ELF-1 (cell line): ENCODE results near the gene PRKCA.
A peak's percentile ranks its signal among the peaks of the same experiment; 100 is the strongest.
"Not testable (repeated sequence)": the region's sequence is repeated elsewhere in the genome, so short reads cannot be mapped to it uniquely, and the experiment has no call there.

Experiments
- DNase-seq: peaks from one replicate; pipeline ENCODE4 v3.0.0-alpha.2; 2016; ENCODE audit warnings: low read depth, low spot score

Gene PRKCA

DNA sequence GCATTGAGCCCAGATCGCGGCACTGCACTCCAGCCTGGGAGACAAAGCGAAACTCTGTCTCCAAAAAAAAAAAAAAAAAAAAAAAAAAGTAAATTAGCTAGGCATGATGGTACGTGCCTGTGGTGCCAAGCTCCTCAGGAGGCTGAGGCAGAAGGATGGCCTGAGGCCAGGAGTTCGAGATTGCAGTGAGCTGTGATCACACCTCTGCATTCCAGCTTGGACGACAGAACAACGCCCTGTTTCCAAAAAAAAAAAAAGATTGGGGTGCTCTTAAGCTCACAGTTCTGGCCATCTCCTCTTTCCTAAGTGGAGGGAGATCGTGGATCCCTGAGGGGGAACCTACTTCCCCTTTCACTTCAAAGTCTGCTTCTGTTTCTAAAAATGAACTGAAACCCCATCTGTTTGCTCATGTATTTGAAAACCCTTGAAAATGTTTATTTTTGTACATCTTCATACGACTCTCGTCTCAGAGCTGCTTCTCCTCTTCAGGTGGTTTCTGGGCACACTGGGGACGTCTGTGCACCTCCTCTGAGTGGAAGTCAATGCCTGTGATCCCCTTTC is 138.8 kb downstream of the PRKCA start:
- peak; percentile 11 for DNase-seq

DNA sequence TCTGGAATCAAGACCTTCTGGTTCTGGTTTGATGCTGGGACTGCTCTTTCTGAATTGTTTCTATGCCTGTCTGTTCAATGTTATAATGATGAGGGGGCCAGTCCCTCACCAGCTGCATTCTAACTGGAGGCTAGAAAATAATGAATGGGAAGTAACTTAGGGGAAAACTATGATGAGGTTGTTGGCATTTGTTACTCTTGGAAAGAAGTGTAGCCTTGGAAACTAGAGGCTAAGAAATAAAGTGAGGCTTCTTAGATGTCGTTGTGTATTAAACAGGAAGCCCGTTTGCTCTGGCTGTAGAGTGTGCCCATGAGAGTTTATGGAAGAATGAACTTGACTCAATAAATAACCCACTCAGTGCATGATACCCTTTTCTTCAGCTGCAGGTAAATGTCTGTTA is 140.8 kb downstream of the PRKCA start:
- DNase-seq: no peak

DNA sequence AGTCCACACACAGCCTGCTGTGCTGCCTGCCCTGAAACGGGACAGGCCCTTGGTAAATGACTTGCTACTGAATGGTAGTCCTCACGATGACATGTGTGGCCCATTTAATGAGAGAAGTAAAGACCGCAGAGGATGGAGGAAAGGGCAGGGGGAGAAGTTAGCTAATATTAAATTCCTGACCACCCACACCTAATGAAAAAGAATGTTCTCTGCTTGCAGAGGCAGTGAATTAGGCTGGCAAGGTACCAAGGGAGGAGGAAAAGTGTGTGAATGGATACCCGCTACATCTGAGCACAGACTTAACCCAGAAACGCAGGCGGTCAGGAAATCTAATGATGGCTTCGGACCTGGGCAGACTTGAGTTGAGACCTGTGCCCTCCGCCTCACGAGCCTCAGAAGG is 141.2 kb downstream of the PRKCA start:
- no peak for DNase-seq

DNA sequence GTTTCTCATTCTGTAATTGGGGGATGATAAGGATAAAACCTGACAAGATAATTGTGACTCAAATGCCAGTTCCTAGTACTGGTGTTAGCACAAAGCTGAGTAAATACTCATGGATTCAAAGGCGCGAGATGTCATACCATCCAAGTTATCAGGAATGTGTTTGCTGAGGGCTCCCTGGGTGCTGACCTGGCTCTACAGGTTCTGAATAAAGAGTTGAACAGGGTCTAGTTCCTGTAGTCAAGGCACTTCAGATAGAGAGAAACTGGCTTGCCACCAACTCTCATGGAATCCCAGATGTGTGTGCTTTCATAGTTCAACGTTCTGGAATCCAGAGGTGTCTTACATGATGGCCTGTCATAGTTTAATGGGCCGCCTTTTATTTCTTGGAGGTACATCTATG is 141.6 kb downstream of the PRKCA start:
- no peak for DNase-seq

DNA sequence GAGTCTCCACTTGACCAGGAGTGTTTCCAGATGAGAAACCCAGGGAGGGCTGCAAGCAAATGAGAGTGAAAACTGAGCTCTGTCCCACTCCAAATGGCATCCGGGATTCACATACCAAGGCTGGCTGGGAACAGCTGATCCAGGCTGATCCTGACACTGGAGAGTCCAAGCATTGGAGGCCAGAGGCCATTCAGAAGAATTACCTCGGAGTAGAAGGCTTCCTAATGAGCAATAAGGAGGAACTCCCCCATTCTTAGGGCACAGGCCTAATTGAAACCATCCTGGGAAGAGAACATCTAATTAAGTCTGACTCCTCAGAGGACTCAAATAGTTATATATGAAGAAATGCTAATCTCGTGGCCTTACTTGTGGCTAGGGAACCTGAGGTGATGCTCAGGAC is 142.8 kb downstream of the PRKCA start:
- DNase-seq: no peak

GRCh38 chr17:66446419-66446818 is 144.0 kb downstream of the PRKCA start:
- no peak for DNase-seq

- no peak for DNase-seq
Measured at GRCh38 chr17:66447159-66447558, 144.7 kb downstream of the PRKCA start.

DNA sequence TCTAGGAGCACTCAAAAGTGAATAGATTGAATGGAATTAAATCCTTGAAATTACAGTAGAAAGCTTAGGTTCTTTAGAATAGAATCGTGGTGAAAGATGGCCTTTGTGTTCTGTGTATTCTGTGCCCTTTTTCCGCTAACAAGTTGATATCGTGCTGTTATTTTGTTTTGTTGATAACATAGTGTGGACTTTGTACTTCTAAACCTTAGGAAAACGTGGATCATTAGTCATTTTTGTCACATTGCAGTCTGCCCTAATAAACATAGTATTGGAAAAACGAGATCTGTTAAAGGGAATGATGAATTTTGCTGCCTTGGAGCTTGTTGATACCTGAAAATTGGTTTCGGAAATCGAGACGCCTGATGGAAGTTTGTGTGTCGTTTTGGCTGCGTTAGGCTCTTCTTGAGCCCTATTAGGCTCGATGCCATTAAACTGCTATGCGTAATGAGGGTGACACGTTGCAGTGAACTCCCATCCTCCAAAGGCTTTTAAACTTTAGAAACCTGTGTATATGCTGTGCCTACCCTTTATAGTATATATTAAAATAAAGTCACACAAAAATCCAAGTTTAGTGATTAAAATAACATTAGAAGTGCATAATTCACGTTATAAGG is 145.7 kb downstream of the PRKCA start:
- DNase-seq: no peak

GRCh38 chr17:66449418-66449977 is 147.1 kb downstream of the PRKCA start:
- DNase-seq: no peak

DNA sequence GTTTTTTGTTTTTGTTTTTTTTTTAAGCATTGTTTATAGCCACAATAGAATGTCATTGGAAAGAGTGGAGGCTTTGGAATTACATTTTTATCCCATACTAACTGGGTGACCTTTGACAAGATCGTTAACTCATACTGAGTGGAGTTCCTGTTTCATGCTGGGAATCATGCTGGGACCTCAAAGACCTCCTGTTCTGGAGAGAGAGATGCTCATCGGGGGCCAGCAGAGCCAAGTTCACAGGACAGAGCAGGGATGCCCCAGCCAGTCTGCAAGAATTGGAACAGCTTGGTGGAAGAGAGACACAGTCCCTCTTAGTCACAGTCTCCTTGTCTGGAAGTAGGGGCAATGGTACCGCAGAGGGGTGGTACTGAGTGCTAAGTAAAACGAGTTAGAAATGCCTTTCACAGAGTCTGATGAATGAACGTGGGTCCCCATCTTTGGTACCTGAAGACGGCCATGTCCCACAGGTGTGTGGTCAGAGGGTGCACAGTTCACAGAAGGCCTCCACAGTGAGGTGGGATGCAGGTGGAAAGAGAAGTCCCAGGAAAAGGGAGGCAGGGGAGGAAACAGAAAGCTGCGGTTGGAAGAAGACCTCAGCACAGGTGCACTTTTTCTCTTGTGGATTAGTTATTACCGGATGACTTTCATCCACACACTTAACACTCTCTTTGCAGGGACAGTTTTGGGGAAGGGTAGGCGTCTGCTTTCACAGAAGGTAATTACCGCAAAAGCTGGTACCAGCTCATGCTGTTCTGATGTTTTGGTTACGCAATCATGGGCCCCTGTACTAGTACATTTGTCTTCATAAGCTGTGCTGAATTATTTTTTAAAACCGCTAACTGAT is 147.8 kb downstream of the PRKCA start:
- no peak for DNase-seq

DNA sequence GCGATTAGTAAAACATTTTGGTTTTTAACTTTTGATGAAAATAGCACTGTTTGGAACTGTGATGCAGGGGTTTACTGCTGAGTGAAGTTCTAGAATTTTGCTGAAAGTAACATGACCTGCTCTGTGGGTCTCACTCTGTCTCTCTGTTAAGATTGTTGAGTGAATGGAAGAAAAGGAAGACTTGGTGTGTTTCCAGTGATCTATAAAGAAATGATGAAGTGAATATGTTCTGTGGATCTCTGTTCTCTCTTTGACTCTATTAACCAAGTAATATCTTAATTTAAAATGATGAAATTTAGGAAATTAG is 148.4 kb downstream of the PRKCA start:
- no peak for DNase-seq

DNA sequence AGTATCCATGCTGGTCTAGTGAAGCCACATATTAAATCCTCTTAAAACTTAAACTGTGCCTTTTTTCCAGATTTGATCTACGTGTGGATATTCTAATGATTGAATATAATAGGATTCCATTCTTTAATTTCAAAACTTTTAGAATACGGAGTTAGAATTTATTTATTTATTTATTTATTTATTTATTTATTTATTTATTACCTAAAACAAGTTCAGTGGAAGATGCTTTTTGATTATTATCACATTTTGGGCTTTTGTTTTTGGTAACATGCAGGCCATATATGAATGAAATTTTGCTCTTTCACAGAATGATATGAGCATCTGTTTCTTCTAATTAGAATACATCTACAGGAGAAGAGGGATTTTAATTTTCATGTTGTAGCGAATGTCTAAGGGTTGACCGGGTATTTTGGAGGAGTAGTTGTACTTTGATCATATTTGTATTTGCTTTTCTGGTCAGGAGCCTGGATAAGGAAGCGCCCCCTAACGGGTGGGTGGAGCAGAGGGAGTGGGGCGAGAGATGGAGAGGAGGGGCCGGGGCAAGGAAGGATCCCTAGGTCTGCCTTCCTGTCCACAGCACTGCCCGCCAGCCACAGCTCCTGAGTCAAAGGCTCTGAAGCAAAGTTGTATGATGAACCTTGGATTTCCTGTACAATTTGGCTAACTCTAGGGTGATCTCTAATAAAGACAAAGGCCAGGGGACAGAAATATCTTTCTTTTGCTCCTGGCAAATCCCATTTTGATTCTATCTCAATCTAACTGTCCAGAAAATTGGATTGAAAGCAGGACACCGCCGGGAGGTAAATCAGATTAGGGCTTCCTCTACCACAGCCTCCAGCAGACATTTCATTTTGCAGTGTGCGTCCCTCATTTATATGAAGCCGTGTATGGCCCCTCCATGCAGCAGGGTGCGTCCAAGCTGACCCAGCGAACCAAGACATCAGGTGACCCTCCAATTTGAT is 149.1 kb downstream of the PRKCA start:
- peak; percentile 56 for DNase-seq

DNA sequence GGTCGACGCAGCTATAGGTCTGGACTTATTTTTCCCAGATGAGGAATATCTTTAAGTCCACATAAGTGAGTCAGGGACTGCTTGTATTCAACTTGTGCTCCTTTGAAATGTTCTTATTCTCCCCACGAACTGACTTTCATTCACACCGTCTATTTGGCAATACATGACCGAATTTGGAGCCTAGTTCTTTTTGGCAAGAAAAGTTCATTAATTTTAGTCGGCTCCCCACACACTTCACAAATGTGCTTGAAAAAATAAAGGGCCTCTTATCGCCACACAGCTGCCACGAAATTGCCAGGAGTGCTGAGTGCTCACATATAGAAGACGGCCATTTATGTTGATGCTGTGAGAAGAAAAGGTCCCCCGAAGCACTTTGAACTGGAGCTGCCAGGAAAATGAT is 152.6 kb downstream of the PRKCA start:
- DNase-seq: no peak

- DNase-seq: not testable (repeated sequence)
Measured at GRCh38 chr17:66457499-66457898, 155.1 kb downstream of the PRKCA start.

- no peak for DNase-seq
Measured at GRCh38 chr17:66458782-66459181, 156.4 kb downstream of the PRKCA start.

GRCh38 chr17:66459811-66460270 is 157.4 kb downstream of the PRKCA start:
- DNase-seq: no peak

- DNase-seq: no peak
Measured at GRCh38 chr17:66460558-66460957, 158.1 kb downstream of the PRKCA start.

- no peak for DNase-seq
Measured at GRCh38 chr17:66461343-66461995, 159.1 kb downstream of the PRKCA start.

DNA sequence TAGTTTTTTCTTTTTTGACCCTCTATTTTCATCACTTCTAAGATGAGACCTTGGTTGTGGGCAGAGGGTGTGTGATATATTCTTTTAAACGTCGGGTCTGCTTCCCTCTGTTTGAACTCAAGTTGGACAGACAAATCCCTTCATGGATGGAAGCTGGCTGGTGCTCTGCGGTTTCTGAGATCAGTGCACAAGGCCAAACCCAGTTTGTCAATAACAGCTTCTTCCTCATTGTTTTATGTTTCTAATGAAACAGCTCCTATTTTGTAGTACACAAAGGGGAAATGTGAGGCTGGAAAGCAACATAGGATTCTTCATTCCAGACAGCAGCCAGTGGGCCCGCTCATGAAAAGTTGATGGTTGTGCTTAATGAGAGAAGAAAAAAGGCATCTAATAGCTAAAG is 159.6 kb downstream of the PRKCA start:
- no peak for DNase-seq

- no peak for DNase-seq
Measured at GRCh38 chr17:66464921-66465320, 162.5 kb downstream of the PRKCA start.

DNA sequence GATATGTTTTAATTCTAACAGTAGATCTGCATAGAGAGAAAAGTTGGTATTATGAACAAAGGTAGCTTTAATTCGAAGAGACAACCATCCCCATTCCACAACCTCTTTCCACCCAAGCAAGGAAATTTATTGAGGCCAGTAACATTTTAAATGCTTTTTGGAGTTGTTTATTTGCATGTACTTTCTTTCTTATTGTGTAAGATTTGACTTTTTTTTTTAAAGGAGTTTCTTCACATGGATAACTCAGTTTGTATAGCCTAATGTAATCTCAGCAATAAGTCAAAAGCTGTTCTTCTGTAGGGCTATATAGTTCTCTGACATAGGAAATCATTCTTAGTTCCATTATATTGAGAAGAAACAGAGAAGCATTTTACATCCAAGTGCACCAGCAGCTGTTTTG is 163.3 kb downstream of the PRKCA start:
- DNase-seq: no peak
